Measurements from ENCODE around the gene ZNF346. TPM values are rescaled to one million over a fixed set of nuclear protein-coding genes. Genes with fewer than 3 reads are reported as not detected.

The ZNF346 gene
- total RNA-seq, 3 donors from 2014 or later = 13.6 to 28.2 (median 19.2) TPM

DNA sequence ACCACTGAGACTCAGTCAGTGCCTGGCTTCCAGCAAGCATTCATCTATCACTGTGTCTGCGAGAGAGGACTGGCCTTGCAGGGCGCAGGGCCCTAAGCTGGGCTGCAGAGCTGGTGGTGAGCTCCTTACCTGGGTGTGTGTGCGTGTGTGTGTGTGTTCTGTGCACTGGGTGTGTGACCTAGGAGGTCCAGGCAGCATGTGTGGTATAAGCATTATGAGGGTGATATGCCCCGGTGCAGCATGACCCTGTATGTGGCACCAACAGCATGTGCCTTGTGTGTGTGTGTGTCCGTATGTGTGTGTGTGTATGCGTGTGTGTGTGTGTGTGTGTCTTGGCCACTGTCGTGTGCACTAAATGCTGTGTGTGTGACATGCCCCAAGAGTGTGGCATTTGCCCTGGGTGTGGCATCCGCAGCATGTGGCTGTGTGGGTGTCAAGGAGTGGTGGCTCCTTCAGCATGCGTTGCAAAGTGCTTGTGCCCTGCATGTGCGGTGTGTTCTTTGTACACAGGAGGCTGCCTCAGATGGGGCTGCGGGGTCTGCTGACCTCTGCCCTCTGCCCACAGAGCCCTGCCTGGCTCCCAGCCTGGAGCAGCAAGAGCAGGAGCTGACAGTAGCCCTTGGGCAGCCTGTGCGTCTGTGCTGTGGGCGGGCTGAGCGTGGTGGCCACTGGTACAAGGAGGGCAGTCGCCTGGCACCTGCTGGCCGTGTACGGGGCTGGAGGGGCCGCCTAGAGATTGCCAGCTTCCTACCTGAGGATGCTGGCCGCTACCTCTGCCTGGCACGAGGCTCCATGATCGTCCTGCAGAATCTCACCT, 67.5 kb downstream of the ZNF346 start:
- H3K4me1 ChIP-seq = peaks cover 5 to 6% of the 10 kb centered on the region in 2 donors
- no peak for TF ChIP-seq POLR2AphosphoS5 (IDR thresholded peaks at IDR 0.05)
- TF ChIP-seq, protein P1, sequence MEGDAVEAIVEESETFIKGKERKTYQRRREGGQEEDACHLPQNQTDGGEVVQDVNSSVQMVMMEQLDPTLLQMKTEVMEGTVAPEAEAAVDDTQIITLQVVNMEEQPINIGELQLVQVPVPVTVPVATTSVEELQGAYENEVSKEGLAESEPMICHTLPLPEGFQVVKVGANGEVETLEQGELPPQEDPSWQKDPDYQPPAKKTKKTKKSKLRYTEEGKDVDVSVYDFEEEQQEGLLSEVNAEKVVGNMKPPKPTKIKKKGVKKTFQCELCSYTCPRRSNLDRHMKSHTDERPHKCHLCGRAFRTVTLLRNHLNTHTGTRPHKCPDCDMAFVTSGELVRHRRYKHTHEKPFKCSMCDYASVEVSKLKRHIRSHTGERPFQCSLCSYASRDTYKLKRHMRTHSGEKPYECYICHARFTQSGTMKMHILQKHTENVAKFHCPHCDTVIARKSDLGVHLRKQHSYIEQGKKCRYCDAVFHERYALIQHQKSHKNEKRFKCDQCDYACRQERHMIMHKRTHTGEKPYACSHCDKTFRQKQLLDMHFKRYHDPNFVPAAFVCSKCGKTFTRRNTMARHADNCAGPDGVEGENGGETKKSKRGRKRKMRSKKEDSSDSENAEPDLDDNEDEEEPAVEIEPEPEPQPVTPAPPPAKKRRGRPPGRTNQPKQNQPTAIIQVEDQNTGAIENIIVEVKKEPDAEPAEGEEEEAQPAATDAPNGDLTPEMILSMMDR (IDR thresholded peaks at IDR 0.05) = no peak
- TF ChIP-seq POLR2A (IDR thresholded peaks at IDR 0.05) = no peak
- H3K27ac ChIP-seq = no peak overlapping the region
- intact Hi-C loops (cut with DNase I; ENCODE audit: low total_unique reads) = loop anchor here (5.0 kb wide), 1 partner anchor 1537 kb away; the partner anchor contains the start of gene CLK4
- no peaks in the 10 kb centered on the region for H3K27me3 ChIP-seq
- DNase-seq (ENCODE audit: low spot score in 2 of 2) = no peak
- no peaks in the 10 kb centered on the region for H3K36me3 ChIP-seq
- no peaks in the 10 kb centered on the region for H3K9me3 ChIP-seq
- no peak overlapping the region for H3K4me3 ChIP-seq

DNA sequence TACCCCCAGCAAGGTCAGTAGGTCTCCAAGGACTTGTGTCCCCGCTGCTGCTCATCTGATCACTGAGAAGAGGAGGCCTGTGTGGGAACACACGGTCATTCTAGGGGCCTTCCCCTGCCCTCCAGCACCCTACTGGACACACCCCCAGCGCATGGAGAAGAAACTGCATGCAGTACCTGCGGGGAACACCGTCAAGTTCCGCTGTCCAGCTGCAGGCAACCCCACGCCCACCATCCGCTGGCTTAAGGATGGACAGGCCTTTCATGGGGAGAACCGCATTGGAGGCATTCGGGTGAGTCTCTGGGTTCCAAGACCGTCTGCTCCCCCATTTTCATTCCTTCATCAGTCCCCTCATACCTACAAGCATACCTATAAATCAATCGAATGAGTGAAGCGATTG, 68.3 kb downstream of the ZNF346 start:
- Histone ChIP-seq H3K9me3 (no peaks in the 10 kb centered on the region), H3K36me3 (no peaks in the 10 kb centered on the region), H3K4me3 (no peak overlapping the region), H3K4me1 (peaks cover 5 to 6% of the 10 kb centered on the region in 2 donors), H3K27me3 (no peaks in the 10 kb centered on the region), H3K27ac (no peak overlapping the region)
- intact Hi-C loops (cut with DNase I; ENCODE audit: low total_unique reads) = loop anchor here (5.0 kb wide), 1 partner anchor 1536 kb away; the partner anchor contains the start of gene CLK4
- no peak for DNase-seq (ENCODE audit: low spot score in 2 of 2)
- TF ChIP-seq POLR2A (IDR thresholded peaks at IDR 0.05) (no peak), POLR2AphosphoS5 (IDR thresholded peaks at IDR 0.05) (no peak)
- TF ChIP-seq, protein P1 (IDR thresholded peaks at IDR 0.05) = no peak

DNA sequence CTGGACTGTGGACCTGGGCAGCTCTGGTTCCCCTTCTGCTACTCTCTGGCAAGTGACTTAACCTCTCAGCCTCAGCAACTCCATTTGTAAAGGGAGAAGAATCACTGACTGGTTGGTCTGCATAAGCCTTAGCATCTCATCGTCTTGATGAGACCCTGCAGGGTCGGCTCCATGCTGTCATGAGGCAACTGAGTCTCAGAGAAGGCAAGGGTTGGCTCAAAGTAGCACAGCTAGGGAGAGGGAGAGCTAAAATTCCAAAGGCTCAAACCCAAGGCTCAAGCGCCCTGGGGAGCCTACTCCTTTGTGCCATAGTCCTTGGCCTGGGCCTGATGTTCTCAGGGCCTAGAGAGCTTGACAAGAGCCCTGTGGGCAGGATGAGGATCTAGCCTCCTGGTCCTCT, 68.7 kb downstream of the ZNF346 start:
- no peaks in the 10 kb centered on the region for H3K9me3 ChIP-seq
- H3K4me1 ChIP-seq = peaks cover 5 to 6% of the 10 kb centered on the region in 2 donors
- no peaks in the 10 kb centered on the region for H3K36me3 ChIP-seq
- DNase-seq (ENCODE audit: low spot score in 2 of 2) = no peak
- H3K4me3 ChIP-seq = no peak overlapping the region
- intact Hi-C loops (cut with DNase I; ENCODE audit: low total_unique reads) = loop anchor here (5.0 kb wide), 1 partner anchor 1536 kb away; the partner anchor contains the start of gene CLK4
- no peak overlapping the region for H3K27ac ChIP-seq
- TF ChIP-seq, protein P1 (IDR thresholded peaks at IDR 0.05) = no peak
- TF ChIP-seq POLR2A (IDR thresholded peaks at IDR 0.05) = no peak
- no peak for TF ChIP-seq POLR2AphosphoS5 (IDR thresholded peaks at IDR 0.05)
- H3K27me3 ChIP-seq = no peaks in the 10 kb centered on the region

DNA sequence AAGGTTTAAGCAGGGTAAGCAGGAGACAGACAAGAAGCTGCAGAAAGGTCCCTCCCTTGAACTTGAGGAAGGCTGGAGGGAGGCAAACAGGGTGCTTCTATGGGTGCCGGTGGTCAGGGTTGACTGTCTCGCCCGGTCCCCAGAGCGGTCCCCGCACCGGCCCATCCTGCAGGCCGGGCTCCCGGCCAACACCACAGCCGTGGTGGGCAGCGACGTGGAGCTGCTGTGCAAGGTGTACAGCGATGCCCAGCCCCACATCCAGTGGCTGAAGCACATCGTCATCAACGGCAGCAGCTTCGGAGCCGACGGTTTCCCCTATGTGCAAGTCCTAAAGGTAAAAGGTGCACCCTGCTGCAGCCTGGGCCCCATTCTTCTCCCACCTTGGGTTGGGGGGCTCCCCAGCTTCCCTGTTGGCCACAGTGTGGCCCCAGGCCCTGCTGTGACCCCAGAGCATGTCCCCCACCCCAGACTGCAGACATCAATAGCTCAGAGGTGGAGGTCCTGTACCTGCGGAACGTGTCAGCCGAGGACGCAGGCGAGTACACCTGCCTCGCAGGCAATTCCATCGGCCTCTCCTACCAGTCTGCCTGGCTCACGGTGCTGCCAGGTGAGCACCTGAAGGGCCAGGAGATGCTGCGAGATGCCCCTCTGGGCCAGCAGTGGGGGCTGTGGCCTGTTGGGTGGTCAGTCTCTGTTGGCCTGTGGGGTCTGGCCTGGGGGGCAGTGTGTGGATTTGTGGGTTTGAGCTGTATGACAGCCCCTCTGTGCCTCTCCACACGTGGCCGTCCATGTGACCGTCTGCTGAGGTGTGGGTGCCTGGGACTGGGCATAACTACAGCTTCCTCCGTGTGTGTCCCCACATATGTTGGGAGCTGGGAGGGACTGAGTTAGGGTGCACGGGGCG, 69.9 kb downstream of the ZNF346 start:
- Histone ChIP-seq H3K27me3 (no peaks in the 10 kb centered on the region), H3K4me3 (no peak overlapping the region), H3K36me3 (no peaks in the 10 kb centered on the region), H3K9me3 (no peaks in the 10 kb centered on the region), H3K4me1 (no peaks in the 10 kb centered on the region), H3K27ac (no peak overlapping the region)
- no peak for DNase-seq (ENCODE audit: low spot score in 2 of 2)
- intact Hi-C loops (cut with DNase I; ENCODE audit: low total_unique reads) = loop anchor here (5.0 kb wide), 1 partner anchor 1535 kb away; the partner anchor contains the start of gene CLK4
- TF ChIP-seq, protein P1 (IDR thresholded peaks at IDR 0.05) = no peak
- TF ChIP-seq POLR2A (IDR thresholded peaks at IDR 0.05) (no peak), POLR2AphosphoS5 (IDR thresholded peaks at IDR 0.05) (no peak)

All from breast epithelium (tissue), 4 donors.